DND-41 (cell line): Measurements from ENCODE around the gene FGG.

Experiments used
- ATAC-seq: fragments of 200-7000 bp; cut with Tn5 transposase; 3 replicates; pipeline ENCODE4 v1.9.1; 2021; ENCODE audit warnings: low read depth; ENCODE audit not compliant: insufficient read depth
- DNase-seq: peaks from one replicate; pipeline ENCODE4 v3.0.0-alpha.2; 2020
- H2AFZ ChIP-seq: 2 replicates; pipeline ENCODE4 v1.6.0; 2012; ENCODE audit warnings: low read depth, low read length
- H3K27ac ChIP-seq: 2 replicates; pipeline ENCODE4 v1.5.1; 2012; ENCODE audit warnings: low read length, inconsistent platforms
- H3K27me3 ChIP-seq: fragments of 200-600 bp; sonication (generic); 2 replicates; pipeline ENCODE4 v1.6.0; 2012; ENCODE audit warnings: low read length, mild to moderate bottlenecking, inconsistent platforms; ENCODE audit not compliant: insufficient read depth, poor library complexity
- H3K36me3 ChIP-seq: 2 replicates; pipeline ENCODE4 v1.5.1; 2012; ENCODE audit warnings: low read length, inconsistent platforms; ENCODE audit not compliant: insufficient read depth
- H3K4me1 ChIP-seq: 2 replicates; pipeline ENCODE4 v1.5.1; 2012; ENCODE audit warnings: mild to moderate bottlenecking, low read length; ENCODE audit not compliant: insufficient read depth
- H3K4me2 ChIP-seq: 2 replicates; pipeline ENCODE4 v1.6.0; 2012; ENCODE audit warnings: mild to moderate bottlenecking, moderate library complexity, low read length, inconsistent platforms; ENCODE audit not compliant: insufficient read depth
- H3K4me3 ChIP-seq, 2 experiments: fragments of 200-600 bp in 1 of 2; shearing (Covaris generic) in 1 of 2; 2 replicates each; pipeline ENCODE4 v1.5.1; 2012 to 2016; ENCODE audit warnings: inconsistent platforms in 2 of 2, low read length in 2 of 2, mild to moderate bottlenecking in 2 of 2, low read depth in 1 of 2, moderate library complexity in 1 of 2
- H3K79me2 ChIP-seq: 2 replicates; pipeline ENCODE4 v1.6.0; 2012; ENCODE audit warnings: low read length, inconsistent platforms; ENCODE audit not compliant: insufficient read depth
- H3K9ac ChIP-seq: 2 replicates; pipeline ENCODE4 v1.6.0; 2012; ENCODE audit warnings: low read depth, mild to moderate bottlenecking, inconsistent platforms, low read length, moderate library complexity
- H3K9me3 ChIP-seq: 2 replicates; pipeline ENCODE4 v1.5.1; 2012; ENCODE audit warnings: low read length, moderate library complexity, mild to moderate bottlenecking, inconsistent platforms; ENCODE audit not compliant: insufficient read depth, severe bottlenecking
- H4K20me1 ChIP-seq: 2 replicates; pipeline ENCODE4 v1.6.0; 2012; ENCODE audit warnings: low read length; ENCODE audit not compliant: insufficient read depth
- CTCF ChIP-seq: IDR thresholded peaks from 2 replicates; pipeline ENCODE4 v1.5.1; 2012; ENCODE audit warnings: borderline replicate concordance, low read length, moderate library complexity, mild to moderate bottlenecking; ENCODE audit not compliant: poor library complexity, severe bottlenecking; ENCODE audit errors: extremely low read depth
- EZH2 ChIP-seq: IDR thresholded peaks from 3 replicates; pipeline ENCODE4 v1.6.1; 2012; ENCODE audit warnings: borderline replicate concordance, low read depth, mild to moderate bottlenecking, moderate library complexity, low read length, inconsistent platforms; ENCODE audit not compliant: severe bottlenecking

The FGG gene

GRCh38 chr4:154643493-154643892 is 31.0 kb upstream of the FGG start:
- no peak for DNase-seq
- TF ChIP-seq EZH2 (no peak), CTCF (no peak)
- Histone ChIP-seq H2AFZ (no peak overlapping the region), H3K4me1 (no peaks in the 10 kb centered on the region), H3K9ac (no peak overlapping the region), H3K27ac (no peak overlapping the region), H4K20me1 (no peaks in the 10 kb centered on the region), H3K4me2 (no peak overlapping the region), H3K27me3 (no peaks in the 10 kb centered on the region), H3K36me3 (no peaks in the 10 kb centered on the region), H3K9me3 (no peaks in the 10 kb centered on the region), H3K79me2 (no peaks in the 10 kb centered on the region), H3K4me3 (no peak overlapping the region)
- ATAC-seq = no peak

GRCh38 chr4:154642373-154643009 is 30.0 kb upstream of the FGG start:
- TF ChIP-seq CTCF (no peak), EZH2 (no peak)
- Histone ChIP-seq H2AFZ (no peak overlapping the region), H3K9ac (no peak overlapping the region), H3K36me3 (no peaks in the 10 kb centered on the region), H3K4me3 (no peak overlapping the region), H3K27ac (no peak overlapping the region), H3K9me3 (no peaks in the 10 kb centered on the region), H4K20me1 (no peaks in the 10 kb centered on the region), H3K79me2 (no peaks in the 10 kb centered on the region), H3K27me3 (no peaks in the 10 kb centered on the region), H3K4me2 (no peak overlapping the region), H3K4me1 (no peaks in the 10 kb centered on the region)
- no peak for DNase-seq
- ATAC-seq = no peak

- ATAC-seq (no peak), DNase-seq (no peak)
- TF ChIP-seq EZH2 (no peak), CTCF (no peak)
- Histone ChIP-seq H4K20me1 (no peaks in the 10 kb centered on the region), H3K9ac (no peak overlapping the region), H3K4me2 (no peak overlapping the region), H3K27ac (no peak overlapping the region), H2AFZ (no peak overlapping the region), H3K79me2 (no peaks in the 10 kb centered on the region), H3K36me3 (no peaks in the 10 kb centered on the region), H3K27me3 (no peaks in the 10 kb centered on the region), H3K9me3 (no peaks in the 10 kb centered on the region), H3K4me3 (no peak overlapping the region), H3K4me1 (no peaks in the 10 kb centered on the region)
Measured at GRCh38 chr4:154640999-154641398, 28.5 kb upstream of the FGG start.

GRCh38 chr4:154634058-154634457 is 21.6 kb upstream of the FGG start:
- Histone ChIP-seq H3K79me2 (no peaks in the 10 kb centered on the region), H3K9me3 (no peaks in the 10 kb centered on the region), H3K36me3 (no peaks in the 10 kb centered on the region), H4K20me1 (no peaks in the 10 kb centered on the region), H3K9ac (no peak overlapping the region), H3K4me1 (no peaks in the 10 kb centered on the region), H2AFZ (no peak overlapping the region), H3K4me2 (no peak overlapping the region), H3K27me3 (no peaks in the 10 kb centered on the region), H3K27ac (no peak overlapping the region), H3K4me3 (no peak overlapping the region)
- no peak for ATAC-seq
- DNase-seq = no peak
- TF ChIP-seq EZH2 (no peak), CTCF (no peak)
